ENCODE measurements around the gene TUB. TPM values are rescaled to one million over a fixed set of nuclear protein-coding genes. Genes with fewer than 3 reads are reported as not detected.

TUB gene
- polyA plus RNA-seq, 2 donors = 0.71 to 0.78 TPM

- H3K27ac ChIP-seq (ENCODE audit: low read depth in 2 of 2, low read length in 1 of 2) = no peak overlapping the region
Observed at GRCh38 chr11:8036002-8036802, 44.8 kb upstream of the TUB start.

GRCh38 chr11:8036986-8037385 lies 44.0 kb upstream of the TUB start:
- H3K4me3 ChIP-seq (ENCODE audit: low read depth in 1 of 2, low read length in 2 of 2) = no peak overlapping the region
- no peak overlapping the region for H3K27ac ChIP-seq (ENCODE audit: low read depth in 2 of 2, low read length in 1 of 2)
- 88 to 89% methylated on average over 5 of the region's 5 CpGs for WGBS, 2 donors
- H3K36me3 ChIP-seq (ENCODE audit: control insufficient read depth in 2 of 2, insufficient read depth in 2 of 2, low read length in 1 of 2) = no peaks in the 10 kb centered on the region
- H3K27me3 ChIP-seq (ENCODE audit: control insufficient read depth in 1 of 2, insufficient read depth in 2 of 2, low read length in 2 of 2) = no peaks in the 10 kb centered on the region
- peaks cover 0 to 5% of the 10 kb centered on the region in 2 donors for H3K4me1 ChIP-seq (ENCODE audit: control insufficient read depth in 2 of 2, insufficient read depth in 2 of 2, low read length in 1 of 2)
- H3K9me3 ChIP-seq (ENCODE audit: control insufficient read depth in 2 of 2, insufficient read depth in 1 of 2, low read depth in 1 of 2, low read length in 1 of 2) = no peaks in the 10 kb centered on the region

More at GRCh38 chr11:8036002-8036802, 44.8 kb upstream of the TUB start:
- no peaks in the 10 kb centered on the region for H3K36me3 ChIP-seq (ENCODE audit: control insufficient read depth in 2 of 2, insufficient read depth in 2 of 2, low read length in 1 of 2)
- 76 to 78% methylated on average over 5 of the region's 5 CpGs for WGBS, 2 donors
- no peaks in the 10 kb centered on the region for H3K27me3 ChIP-seq (ENCODE audit: control insufficient read depth in 1 of 2, insufficient read depth in 2 of 2, low read length in 2 of 2)
- no peak overlapping the region for H3K4me3 ChIP-seq (ENCODE audit: low read depth in 1 of 2, low read length in 2 of 2)
- H3K4me1 ChIP-seq (ENCODE audit: control insufficient read depth in 2 of 2, insufficient read depth in 2 of 2, low read length in 1 of 2) = peaks cover 0 to 5% of the 10 kb centered on the region in 2 donors
- no peaks in the 10 kb centered on the region for H3K9me3 ChIP-seq (ENCODE audit: control insufficient read depth in 2 of 2, insufficient read depth in 1 of 2, low read depth in 1 of 2, low read length in 1 of 2)

GRCh38 chr11:8038393-8038792 lies 42.6 kb upstream of the TUB start:
- Histone ChIP-seq H3K27ac (ENCODE audit: low read depth in 2 of 2, low read length in 1 of 2) (no peak overlapping the region), H3K27me3 (ENCODE audit: control insufficient read depth in 1 of 2, insufficient read depth in 2 of 2, low read length in 2 of 2) (no peaks in the 10 kb centered on the region), H3K4me3 (ENCODE audit: low read depth in 1 of 2, low read length in 2 of 2) (no peak overlapping the region), H3K9me3 (ENCODE audit: control insufficient read depth in 2 of 2, insufficient read depth in 1 of 2, low read depth in 1 of 2, low read length in 1 of 2) (no peaks in the 10 kb centered on the region), H3K36me3 (ENCODE audit: control insufficient read depth in 2 of 2, insufficient read depth in 2 of 2, low read length in 1 of 2) (no peaks in the 10 kb centered on the region), H3K4me1 (ENCODE audit: control insufficient read depth in 2 of 2, insufficient read depth in 2 of 2, low read length in 1 of 2) (peaks cover 0 to 5% of the 10 kb centered on the region in 2 donors)
- 74 to 83% methylated on average over 8 of the region's 8 CpGs for WGBS, 2 donors

- H3K27me3 ChIP-seq (ENCODE audit: control insufficient read depth in 1 of 2, insufficient read depth in 2 of 2, low read length in 2 of 2) = no peaks in the 10 kb centered on the region
- no peaks in the 10 kb centered on the region for H3K36me3 ChIP-seq (ENCODE audit: control insufficient read depth in 2 of 2, insufficient read depth in 2 of 2, low read length in 1 of 2)
- peaks cover 0 to 5% of the 10 kb centered on the region in 2 donors for H3K4me1 ChIP-seq (ENCODE audit: control insufficient read depth in 2 of 2, insufficient read depth in 2 of 2, low read length in 1 of 2)
- no peaks in the 10 kb centered on the region for H3K9me3 ChIP-seq (ENCODE audit: control insufficient read depth in 2 of 2, insufficient read depth in 1 of 2, low read depth in 1 of 2, low read length in 1 of 2)
- WGBS, 2 donors = 85 to 86% methylated on average over 12 of the region's 12 CpGs
- H3K27ac ChIP-seq (ENCODE audit: low read depth in 2 of 2, low read length in 1 of 2) = no peak overlapping the region
- H3K4me3 ChIP-seq (ENCODE audit: low read depth in 1 of 2, low read length in 2 of 2) = no peak overlapping the region
Observed at GRCh38 chr11:8038811-8039529, 42.0 kb upstream of the TUB start.

GRCh38 chr11:8039530-8040260 lies 41.3 kb upstream of the TUB start:
- Histone ChIP-seq H3K27me3 (ENCODE audit: control insufficient read depth in 1 of 2, insufficient read depth in 2 of 2, low read length in 2 of 2) (no peaks in the 10 kb centered on the region), H3K4me1 (ENCODE audit: control insufficient read depth in 2 of 2, insufficient read depth in 2 of 2, low read length in 1 of 2) (peaks cover 0 to 4% of the 10 kb centered on the region in 2 donors), H3K27ac (ENCODE audit: low read depth in 2 of 2, low read length in 1 of 2) (no peak overlapping the region), H3K4me3 (ENCODE audit: low read depth in 1 of 2, low read length in 2 of 2) (no peak overlapping the region), H3K36me3 (ENCODE audit: control insufficient read depth in 2 of 2, insufficient read depth in 2 of 2, low read length in 1 of 2) (no peaks in the 10 kb centered on the region), H3K9me3 (ENCODE audit: control insufficient read depth in 2 of 2, insufficient read depth in 1 of 2, low read depth in 1 of 2, low read length in 1 of 2) (no peaks in the 10 kb centered on the region)
- WGBS, 2 donors = 88 to 92% methylated on average over 10 of the region's 10 CpGs

GRCh38 chr11:8040261-8040920 lies 40.6 kb upstream of the TUB start:
- Histone ChIP-seq H3K4me3 (ENCODE audit: low read depth in 1 of 2, low read length in 2 of 2) (no peak overlapping the region), H3K27me3 (ENCODE audit: control insufficient read depth in 1 of 2, insufficient read depth in 2 of 2, low read length in 2 of 2) (no peaks in the 10 kb centered on the region), H3K27ac (ENCODE audit: low read depth in 2 of 2, low read length in 1 of 2) (no peak overlapping the region), H3K36me3 (ENCODE audit: control insufficient read depth in 2 of 2, insufficient read depth in 2 of 2, low read length in 1 of 2) (no peaks in the 10 kb centered on the region), H3K4me1 (ENCODE audit: control insufficient read depth in 2 of 2, insufficient read depth in 2 of 2, low read length in 1 of 2) (peaks cover 0 to 2% of the 10 kb centered on the region in 2 donors), H3K9me3 (ENCODE audit: control insufficient read depth in 2 of 2, insufficient read depth in 1 of 2, low read depth in 1 of 2, low read length in 1 of 2) (no peaks in the 10 kb centered on the region)
- WGBS, 2 donors = 78 to 94% methylated on average over 4 of the region's 4 CpGs

GRCh38 chr11:8040921-8041285 lies 40.1 kb upstream of the TUB start:
- H3K4me1 ChIP-seq (ENCODE audit: control insufficient read depth in 2 of 2, insufficient read depth in 2 of 2, low read length in 1 of 2) = no peaks in the 10 kb centered on the region
- H3K27me3 ChIP-seq (ENCODE audit: control insufficient read depth in 1 of 2, insufficient read depth in 2 of 2, low read length in 2 of 2) = no peaks in the 10 kb centered on the region
- 90 to 91% methylated on average over 2 of the region's 2 CpGs for WGBS, 2 donors
- no peak overlapping the region for H3K27ac ChIP-seq (ENCODE audit: low read depth in 2 of 2, low read length in 1 of 2)
- H3K36me3 ChIP-seq (ENCODE audit: control insufficient read depth in 2 of 2, insufficient read depth in 2 of 2, low read length in 1 of 2) = no peaks in the 10 kb centered on the region
- no peak overlapping the region for H3K4me3 ChIP-seq (ENCODE audit: low read depth in 1 of 2, low read length in 2 of 2)
- no peaks in the 10 kb centered on the region for H3K9me3 ChIP-seq (ENCODE audit: control insufficient read depth in 2 of 2, insufficient read depth in 1 of 2, low read depth in 1 of 2, low read length in 1 of 2)

- no peak overlapping the region for H3K27ac ChIP-seq (ENCODE audit: low read depth in 2 of 2, low read length in 1 of 2)
- no peaks in the 10 kb centered on the region for H3K4me1 ChIP-seq (ENCODE audit: control insufficient read depth in 2 of 2, insufficient read depth in 2 of 2, low read length in 1 of 2)
- H3K36me3 ChIP-seq (ENCODE audit: control insufficient read depth in 2 of 2, insufficient read depth in 2 of 2, low read length in 1 of 2) = no peaks in the 10 kb centered on the region
- H3K4me3 ChIP-seq (ENCODE audit: low read depth in 1 of 2, low read length in 2 of 2) = no peak overlapping the region
- no peaks in the 10 kb centered on the region for H3K9me3 ChIP-seq (ENCODE audit: control insufficient read depth in 2 of 2, insufficient read depth in 1 of 2, low read depth in 1 of 2, low read length in 1 of 2)
- WGBS, 2 donors = 87 to 90% methylated on average over 4 of the region's 4 CpGs
- H3K27me3 ChIP-seq (ENCODE audit: control insufficient read depth in 1 of 2, insufficient read depth in 2 of 2, low read length in 2 of 2) = no peaks in the 10 kb centered on the region
Observed at GRCh38 chr11:8041576-8041975, 39.4 kb upstream of the TUB start.

GRCh38 chr11:8043756-8044155 lies 37.3 kb upstream of the TUB start:
- no peaks in the 10 kb centered on the region for H3K9me3 ChIP-seq (ENCODE audit: control insufficient read depth in 2 of 2, insufficient read depth in 1 of 2, low read depth in 1 of 2, low read length in 1 of 2)
- H3K27me3 ChIP-seq (ENCODE audit: control insufficient read depth in 1 of 2, insufficient read depth in 2 of 2, low read length in 2 of 2) = no peaks in the 10 kb centered on the region
- H3K4me1 ChIP-seq (ENCODE audit: control insufficient read depth in 2 of 2, insufficient read depth in 2 of 2, low read length in 1 of 2) = no peaks in the 10 kb centered on the region
- H3K4me3 ChIP-seq (ENCODE audit: low read depth in 1 of 2, low read length in 2 of 2) = no peak overlapping the region
- WGBS, 2 donors = 50 to 67% methylated on average over 2 of the region's 2 CpGs
- H3K36me3 ChIP-seq (ENCODE audit: control insufficient read depth in 2 of 2, insufficient read depth in 2 of 2, low read length in 1 of 2) = no peaks in the 10 kb centered on the region
- H3K27ac ChIP-seq (ENCODE audit: low read depth in 2 of 2, low read length in 1 of 2) = no peak overlapping the region
